ENCODE measurements around the gene TCEA2.

DNA sequence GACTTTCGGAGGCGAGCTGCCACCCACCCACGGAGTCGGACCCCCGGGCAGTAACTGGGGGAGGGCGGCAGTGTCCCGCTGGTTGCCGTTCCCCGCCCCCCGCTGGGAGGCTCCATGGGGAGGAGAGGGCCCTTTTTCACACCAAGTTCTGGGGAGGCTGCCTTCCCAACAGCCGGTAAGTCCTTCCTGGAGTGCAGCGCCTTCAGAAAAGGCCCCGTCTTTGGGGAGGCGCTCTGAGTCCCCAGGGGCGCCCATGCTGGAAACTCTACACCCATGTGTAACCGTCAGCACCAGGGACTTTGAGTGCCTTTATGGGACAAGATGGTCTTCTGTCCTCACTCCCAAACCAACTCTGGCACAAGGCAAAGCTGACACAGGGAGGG lies 13.1 kb upstream of the TCEA2 start:
- TF ChIP-seq, protein P1, sequence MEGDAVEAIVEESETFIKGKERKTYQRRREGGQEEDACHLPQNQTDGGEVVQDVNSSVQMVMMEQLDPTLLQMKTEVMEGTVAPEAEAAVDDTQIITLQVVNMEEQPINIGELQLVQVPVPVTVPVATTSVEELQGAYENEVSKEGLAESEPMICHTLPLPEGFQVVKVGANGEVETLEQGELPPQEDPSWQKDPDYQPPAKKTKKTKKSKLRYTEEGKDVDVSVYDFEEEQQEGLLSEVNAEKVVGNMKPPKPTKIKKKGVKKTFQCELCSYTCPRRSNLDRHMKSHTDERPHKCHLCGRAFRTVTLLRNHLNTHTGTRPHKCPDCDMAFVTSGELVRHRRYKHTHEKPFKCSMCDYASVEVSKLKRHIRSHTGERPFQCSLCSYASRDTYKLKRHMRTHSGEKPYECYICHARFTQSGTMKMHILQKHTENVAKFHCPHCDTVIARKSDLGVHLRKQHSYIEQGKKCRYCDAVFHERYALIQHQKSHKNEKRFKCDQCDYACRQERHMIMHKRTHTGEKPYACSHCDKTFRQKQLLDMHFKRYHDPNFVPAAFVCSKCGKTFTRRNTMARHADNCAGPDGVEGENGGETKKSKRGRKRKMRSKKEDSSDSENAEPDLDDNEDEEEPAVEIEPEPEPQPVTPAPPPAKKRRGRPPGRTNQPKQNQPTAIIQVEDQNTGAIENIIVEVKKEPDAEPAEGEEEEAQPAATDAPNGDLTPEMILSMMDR (IDR thresholded peaks at IDR 0.05; ENCODE audit: insufficient read depth, low read length, poor library complexity, severe bottlenecking), result no peak
- no peak for TF ChIP-seq EZH2phosphoT487 (conservative IDR thresholded peaks at IDR 0.05; ENCODE audit: low read length)
